ENCODE measurements around the gene FGF18. TPM values are rescaled to one million over a fixed set of nuclear protein-coding genes. Genes with fewer than 3 reads are reported as not detected.

FGF18 gene
- total and polyA plus RNA-seq, 10 of the 15 experiments (the other 5 are each of a cell fraction or from before 2014, with no cell fraction given): 0.03 to 0.10 (median 0.06) TPM; not detected in 5

- TF ChIP-seq SIX5 (IDR thresholded peaks at IDR 0.05; ENCODE audit: low read depth, low read length, severe bottlenecking) (no peak), MAX (IDR thresholded peaks at IDR 0.05; ENCODE audit: low read depth, low read length) (no peak), NFIC (IDR thresholded peaks at IDR 0.05; ENCODE audit: low read depth, low read length) (no peak), HDAC2 (IDR thresholded peaks at IDR 0.05) (no peak), HDGF (IDR thresholded peaks at IDR 0.05) (no peak), E4F1 (IDR thresholded peaks at IDR 0.05; ENCODE audit: borderline replicate concordance, partially characterized antibody) (no peak)
Measured at GRCh38 chr5:171476701-171477100, 57.3 kb downstream of the FGF18 start (continued).

- no peak for ATAC-seq
Measured at GRCh38 chr5:171477101-171477500, 57.7 kb downstream of the FGF18 start.

More at GRCh38 chr5:171477101-171477500, 57.7 kb downstream of the FGF18 start:
- H3K4me3 ChIP-seq: no peak overlapping the region
- H3K36me3 ChIP-seq (ENCODE audit: control insufficient read depth in 2 of 2, insufficient read depth in 2 of 2, low read length in 1 of 2): no peaks in the 10 kb centered on the region
- no peak overlapping the region for H3K27ac ChIP-seq (ENCODE audit: control insufficient read depth, insufficient read depth)
- H3K4me1 ChIP-seq (ENCODE audit: control insufficient read depth, insufficient read depth, low read length): peaks cover 3% of the 10 kb centered on the region
- intact Hi-C loops (cut with micrococcal nuclease; ENCODE audit: unreplicated experiment) (no loop called here), in situ Hi-C loops (cut with MboI) (no loop called here)
- H3K4me2 ChIP-seq (ENCODE audit: control insufficient read depth, insufficient read depth): no peak overlapping the region
- POLR2A ChIA-PET: interaction anchor here (0.6 kb wide), 1 partner anchor 133 kb away, joined by 3 read pairs; no protein-coding TSS in a partner anchor
- H3K79me2 ChIP-seq (ENCODE audit: control insufficient read depth, insufficient read depth, low read length): no peaks in the 10 kb centered on the region
- FAIRE-seq (no peak), DNase-seq (ENCODE audit: low read depth, low spot score) (no peak)
- H3K9me3 ChIP-seq (replicated peaks; ENCODE audit: control insufficient read depth, insufficient read depth, low read length): no peaks in the 10 kb centered on the region
- BruUV-seq (replicated peaks): no TSS peak
- TF ChIP-seq TBL1XR1 (IDR thresholded peaks at IDR 0.05; ENCODE audit: low read depth, low read length) (no peak), JUNB (IDR thresholded peaks at IDR 0.05) (no peak), HDAC2 (IDR thresholded peaks at IDR 0.05) (no peak), SIN3A (IDR thresholded peaks at IDR 0.05; ENCODE audit: low read depth, low read length) (no peak), MAX (IDR thresholded peaks at IDR 0.05; ENCODE audit: low read depth, low read length) (no peak), TCF7 (IDR thresholded peaks at IDR 0.05; ENCODE audit: borderline replicate concordance) (no peak), SP1 (IDR thresholded peaks at IDR 0.05; ENCODE audit: low read depth, low read length) (no peak), RAD21 (IDR thresholded peaks at IDR 0.05; ENCODE audit: insufficient read depth, low read depth, low read length) (no peak)
- H3K27me3 ChIP-seq (replicated peaks in 1 of 2; ENCODE audit: control insufficient read depth in 2 of 2, insufficient read depth in 2 of 2, low read length in 1 of 2): no peaks in the 10 kb centered on the region; a peak in 1 of 4 replicates
- RAD21 ChIA-PET (ENCODE audit: unreplicated experiment): no interaction called here
- CTCF ChIA-PET: interaction anchor here (0.6 kb wide), 1 partner anchor 152 kb away, joined by 3 read pairs; no protein-coding TSS in a partner anchor
- no peak overlapping the region for H3K9ac ChIP-seq (ENCODE audit: control insufficient read depth, insufficient read depth, low read length)
- SMC1A ChIA-PET (ENCODE audit: uncharacterized antibody, unreplicated experiment): no interaction called here
- H4K20me1 ChIP-seq (ENCODE audit: control insufficient read depth, insufficient read depth): no peaks in the 10 kb centered on the region
- no peak overlapping the region for H2AFZ ChIP-seq (ENCODE audit: control insufficient read depth, low read depth, low read length)
- 23% methylated on average over 2 of the region's 2 CpGs for WGBS (ENCODE audit: insufficient coverage, insufficient replicate concordance, low lambda C conversion rate, missing lambda C conversion rate)
